Activated CD4-positive, alpha-beta memory T cell treated with anti-CD3 and anti-CD28 coated beads for 36 hours (primary cell): ENCODE measurements around the gene PTPRT. TPM values are rescaled to one million over a fixed set of nuclear protein-coding genes. Genes with fewer than 3 reads are reported as not detected.

Experiments
- CTCF ChIA-PET: fragments of 350-600 bp; sonication (Branson Sonifier 250); formaldehyde crosslinking; loops from one replicate; lab custom pipeline; 2021; ENCODE audit warnings: antibody characterized with exemption, inconsistent platforms; lab: Charles Lee
- POLR2A ChIA-PET: fragments of 350-600 bp; sonication (Branson Sonifier 250); formaldehyde crosslinking; loops from one replicate; lab custom pipeline; 2021; ENCODE audit warnings: antibody characterized with exemption; lab: Charles Lee
- DNase-seq: peaks from one replicate; pipeline ENCODE4 v3.0.0-alpha.2; 2020
- H3K27ac Mint-ChIP-seq: one replicate; pipeline ENCODE4 v1.8.0; 2021; ENCODE audit warnings: mixed read lengths
- H3K27me3 Mint-ChIP-seq: one replicate; pipeline ENCODE4 v1.8.0; 2021; ENCODE audit warnings: mixed read lengths
- H3K36me3 Mint-ChIP-seq: one replicate; pipeline ENCODE4 v1.8.0; 2021; ENCODE audit warnings: mixed read lengths
- H3K4me1 Mint-ChIP-seq: one replicate; pipeline ENCODE4 v1.8.0; 2021; ENCODE audit warnings: low read depth, mixed read lengths
- H3K4me3 Mint-ChIP-seq: one replicate; pipeline ENCODE4 v1.8.0; 2021; ENCODE audit warnings: mild to moderate bottlenecking, mixed read lengths
- H3K9me3 Mint-ChIP-seq: one replicate; pipeline ENCODE4 v1.8.0; 2021; ENCODE audit warnings: mixed read lengths
- intact Hi-C: fragments of 100-400 bp; cut with micrococcal nuclease; formaldehyde crosslinking; loops from one replicate; pipeline ENCODE4 v1.15.1; 2023
- total RNA-seq, 2 experiments: library from RNA; stranded (reverse); gene quantifications; one replicate each; pipeline ENCODE4 v1.2.3, GENCODE V29; 2021

Gene PTPRT
- total RNA-seq, 2 experiments from 2014 or later, result not detected

- POLR2A ChIA-PET, result no interaction called here
- DNase-seq, result no peak
- no peaks in the 10 kb centered on the region for H3K27me3 Mint-ChIP-seq
- no peaks in the 10 kb centered on the region for H3K36me3 Mint-ChIP-seq
- CTCF ChIA-PET, result no interaction called here
- no peaks in the 10 kb centered on the region for H3K4me1 Mint-ChIP-seq
- no peak overlapping the region for H3K27ac Mint-ChIP-seq
- intact Hi-C loops, result no loop called here
- H3K4me3 Mint-ChIP-seq, result no peak overlapping the region
- H3K9me3 Mint-ChIP-seq, result no peaks in the 10 kb centered on the region
Observed at GRCh38 chr20:42978184-42978974, 211.3 kb downstream of the PTPRT start.

GRCh38 chr20:42975974-42976373 lies 213.7 kb downstream of the PTPRT start:
- intact Hi-C loops, result no loop called here
- no peaks in the 10 kb centered on the region for H3K9me3 Mint-ChIP-seq
- no peak overlapping the region for H3K4me3 Mint-ChIP-seq
- H3K27me3 Mint-ChIP-seq, result no peaks in the 10 kb centered on the region
- ChIA-PET CTCF (no interaction called here), POLR2A (no interaction called here)
- H3K27ac Mint-ChIP-seq, result no peak overlapping the region
- DNase-seq, result no peak
- H3K36me3 Mint-ChIP-seq, result no peaks in the 10 kb centered on the region
- no peaks in the 10 kb centered on the region for H3K4me1 Mint-ChIP-seq

GRCh38 chr20:42974347-42974746 lies 215.4 kb downstream of the PTPRT start:
- H3K36me3 Mint-ChIP-seq, result no peaks in the 10 kb centered on the region
- intact Hi-C loops, result no loop called here
- DNase-seq, result no peak
- no peak overlapping the region for H3K27ac Mint-ChIP-seq
- no peak overlapping the region for H3K4me3 Mint-ChIP-seq
- POLR2A ChIA-PET, result no interaction called here
- CTCF ChIA-PET, result no interaction called here
- no peaks in the 10 kb centered on the region for H3K9me3 Mint-ChIP-seq
- no peaks in the 10 kb centered on the region for H3K27me3 Mint-ChIP-seq
- H3K4me1 Mint-ChIP-seq, result no peaks in the 10 kb centered on the region

GRCh38 chr20:42972591-42972990 lies 217.1 kb downstream of the PTPRT start:
- POLR2A ChIA-PET, result interaction anchor here (0.6 kb wide), 1 partner anchor 39 kb away, joined by 3 read pairs; no protein-coding TSS in a partner anchor
- intact Hi-C loops, result no loop called here
- H3K9me3 Mint-ChIP-seq, result no peaks in the 10 kb centered on the region
- no peaks in the 10 kb centered on the region for H3K4me1 Mint-ChIP-seq
- no peak overlapping the region for H3K27ac Mint-ChIP-seq
- no peak for DNase-seq
- no peak overlapping the region for H3K4me3 Mint-ChIP-seq
- no peaks in the 10 kb centered on the region for H3K27me3 Mint-ChIP-seq
- CTCF ChIA-PET, result no interaction called here
- no peaks in the 10 kb centered on the region for H3K36me3 Mint-ChIP-seq

GRCh38 chr20:42968746-42969145 lies 221.0 kb downstream of the PTPRT start:
- Mint-ChIP-seq H3K4me3 (no peak overlapping the region), H3K27ac (no peak overlapping the region), H3K9me3 (peaks cover 2% of the 10 kb centered on the region), H3K36me3 (no peaks in the 10 kb centered on the region), H3K27me3 (no peaks in the 10 kb centered on the region), H3K4me1 (no peaks in the 10 kb centered on the region)
- DNase-seq, result no peak
- ChIA-PET POLR2A (no interaction called here), CTCF (no interaction called here)
- intact Hi-C loops, result no loop called here

GRCh38 chr20:42963796-42964195 lies 225.9 kb downstream of the PTPRT start:
- H3K27ac Mint-ChIP-seq, result no peak overlapping the region
- peaks cover 2% of the 10 kb centered on the region for H3K9me3 Mint-ChIP-seq
- intact Hi-C loops, result no loop called here
- no peak for DNase-seq
- no peaks in the 10 kb centered on the region for H3K27me3 Mint-ChIP-seq
- ChIA-PET POLR2A (no interaction called here), CTCF (no interaction called here)
- H3K36me3 Mint-ChIP-seq, result no peaks in the 10 kb centered on the region
- no peak overlapping the region for H3K4me3 Mint-ChIP-seq
- H3K4me1 Mint-ChIP-seq, result no peaks in the 10 kb centered on the region

- Mint-ChIP-seq H3K4me1 (no peaks in the 10 kb centered on the region), H3K36me3 (no peaks in the 10 kb centered on the region), H3K27ac (no peak overlapping the region), H3K9me3 (peaks cover 2% of the 10 kb centered on the region), H3K27me3 (no peaks in the 10 kb centered on the region), H3K4me3 (no peak overlapping the region)
- POLR2A ChIA-PET, result no interaction called here
- CTCF ChIA-PET, result no interaction called here
- intact Hi-C loops, result no loop called here
- no peak for DNase-seq
Observed at GRCh38 chr20:42961771-42962170, 227.9 kb downstream of the PTPRT start.

GRCh38 chr20:42959996-42960395 lies 229.7 kb downstream of the PTPRT start:
- Mint-ChIP-seq H3K4me1 (no peaks in the 10 kb centered on the region), H3K4me3 (no peak overlapping the region), H3K36me3 (no peaks in the 10 kb centered on the region), H3K27ac (no peak overlapping the region), H3K27me3 (no peaks in the 10 kb centered on the region), H3K9me3 (no peaks in the 10 kb centered on the region)
- POLR2A ChIA-PET, result no interaction called here
- CTCF ChIA-PET, result no interaction called here
- intact Hi-C loops, result no loop called here
- DNase-seq, result no peak

GRCh38 chr20:42958367-42959069 lies 231.2 kb downstream of the PTPRT start:
- Mint-ChIP-seq H3K27me3 (no peaks in the 10 kb centered on the region), H3K4me3 (no peak overlapping the region), H3K4me1 (no peaks in the 10 kb centered on the region), H3K27ac (no peak overlapping the region), H3K9me3 (no peaks in the 10 kb centered on the region), H3K36me3 (no peaks in the 10 kb centered on the region)
- no peak for DNase-seq
- ChIA-PET POLR2A (no interaction called here), CTCF (no interaction called here)
- intact Hi-C loops, result no loop called here

- Mint-ChIP-seq H3K27ac (no peak overlapping the region), H3K27me3 (no peaks in the 10 kb centered on the region), H3K36me3 (no peaks in the 10 kb centered on the region), H3K4me3 (no peak overlapping the region), H3K4me1 (no peaks in the 10 kb centered on the region), H3K9me3 (no peaks in the 10 kb centered on the region)
- ChIA-PET CTCF (no interaction called here), POLR2A (no interaction called here)
- intact Hi-C loops, result no loop called here
- DNase-seq, result no peak
Observed at GRCh38 chr20:42957704-42958095, 232.0 kb downstream of the PTPRT start.

- H3K4me3 Mint-ChIP-seq, result no peak overlapping the region
- H3K36me3 Mint-ChIP-seq, result no peaks in the 10 kb centered on the region
- CTCF ChIA-PET, result no interaction called here
- H3K27me3 Mint-ChIP-seq, result no peaks in the 10 kb centered on the region
- intact Hi-C loops, result no loop called here
- DNase-seq, result no peak
- no peak overlapping the region for H3K27ac Mint-ChIP-seq
- H3K4me1 Mint-ChIP-seq, result no peaks in the 10 kb centered on the region
- POLR2A ChIA-PET, result no interaction called here
- no peaks in the 10 kb centered on the region for H3K9me3 Mint-ChIP-seq
Observed at GRCh38 chr20:42957018-42957703, 232.5 kb downstream of the PTPRT start.

- no peaks in the 10 kb centered on the region for H3K36me3 Mint-ChIP-seq
- no peak overlapping the region for H3K27ac Mint-ChIP-seq
- CTCF ChIA-PET, result no interaction called here
- H3K9me3 Mint-ChIP-seq, result no peaks in the 10 kb centered on the region
- intact Hi-C loops, result no loop called here
- POLR2A ChIA-PET, result no interaction called here
- H3K4me1 Mint-ChIP-seq, result no peaks in the 10 kb centered on the region
- no peaks in the 10 kb centered on the region for H3K27me3 Mint-ChIP-seq
- H3K4me3 Mint-ChIP-seq, result no peak overlapping the region
- DNase-seq, result no peak
Observed at GRCh38 chr20:42955713-42956112, 234.0 kb downstream of the PTPRT start.
